ENCODE data around the gene ZNF536. TPM values are rescaled to one million over a fixed set of nuclear protein-coding genes. Genes with fewer than 3 reads are reported as not detected.

ZNF536 gene
- polyA plus RNA-seq, 1 of the 3 experiments (the other 2 are of a cell fraction) = 0.41 TPM

DNA sequence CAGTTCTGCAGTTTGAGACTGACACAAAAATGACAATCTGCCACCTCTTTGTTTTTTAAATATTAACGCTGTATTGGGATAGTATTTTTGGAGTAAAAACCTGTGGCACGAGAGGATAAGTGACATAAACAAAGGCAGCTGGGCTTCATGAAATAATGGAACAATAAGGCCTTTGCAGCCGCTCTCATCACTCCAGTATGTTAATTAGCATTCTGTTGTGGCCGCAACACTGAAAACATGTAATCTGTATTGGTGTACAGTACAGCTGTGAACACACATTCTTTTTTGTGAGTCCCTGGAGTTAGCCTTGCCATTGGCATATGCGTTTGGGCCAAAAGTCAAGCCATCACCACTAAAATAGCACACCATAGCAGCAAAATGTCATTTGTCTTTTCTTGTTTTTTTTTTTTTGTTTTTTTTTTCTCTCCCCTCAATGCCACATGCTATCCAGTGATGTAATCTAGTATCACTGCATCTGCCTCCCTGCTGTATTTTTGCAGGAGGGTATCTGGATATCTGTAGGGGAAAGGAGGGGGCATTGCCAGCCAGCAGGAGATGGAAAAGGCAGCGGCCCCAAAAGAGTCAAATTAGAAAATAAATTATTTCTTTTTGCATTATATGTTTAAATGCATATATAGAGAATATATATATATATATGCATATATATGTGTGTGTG lies 885 bp upstream of the ZNF536 start:
- Histone ChIP-seq H3K9me2 (no peaks in the 10 kb centered on the region), H3K4me3 (ENCODE audit: low read depth in 2 of 2, low read length in 1 of 2) (no peak overlapping the region), H3K79me2 (ENCODE audit: insufficient read depth) (no peaks in the 10 kb centered on the region), H4K20me1 (ENCODE audit: insufficient read depth) (no peaks in the 10 kb centered on the region), H3K27ac (ENCODE audit: low read depth in 2 of 2, low read length in 1 of 2) (peak overlapping the region in 1 of 2 experiments; percentile 34; a peak in 1 of 4 replicates), H3K9me3 (no peaks in the 10 kb centered on the region), H3K4me2 (no peak overlapping the region), H3F3A (replicated peaks; ENCODE audit: insufficient read depth) (no peaks in the 10 kb centered on the region), H3K4me1 (ENCODE audit: control insufficient read depth in 1 of 2, insufficient read depth in 2 of 2, low read depth in 1 of 2, low read length in 1 of 2) (peaks cover 0 to 30% of the 10 kb centered on the region in 2 experiments; a peak in 2 of 4 replicates), H2AFZ (ENCODE audit: low read depth) (no peak overlapping the region), H3K9ac (no peak overlapping the region), H3K36me3 (replicated peaks in 1 of 2; ENCODE audit: control insufficient read depth in 1 of 2, insufficient read depth in 2 of 2, low read length in 1 of 2) (no peaks in the 10 kb centered on the region), H3K27me3 (ENCODE audit: insufficient read depth) (no peaks in the 10 kb centered on the region)
- WGBS (ENCODE audit: low lambda C conversion rate) = 31% methylated on average over 6 of the region's 6 CpGs
- TF ChIP-seq ELF1 (IDR thresholded peaks at IDR 0.05) = no peak
- TF ChIP-seq TCF12 (IDR thresholded peaks at IDR 0.05) = no peak
- peak; percentile 49; the same call in 1 of the 2 replicates for TF ChIP-seq MXI1 (IDR thresholded peaks at IDR 0.05; ENCODE audit: low read depth, low read length)
- TF ChIP-seq POLR2AphosphoS5 (IDR thresholded peaks at IDR 0.05; ENCODE audit: low read depth, low read length) = no peak
- peak; percentile 82 for TF ChIP-seq GATA2 (CRISPR knock-in tag; IDR thresholded peaks at IDR 0.05)
- TF ChIP-seq GABPA (IDR thresholded peaks at IDR 0.05; ENCODE audit: low read depth) = no peak
- no peak for TF ChIP-seq RCOR1 (IDR thresholded peaks at IDR 0.05; ENCODE audit: low read length)
- no peak for TF ChIP-seq FOXM1 (IDR thresholded peaks at IDR 0.05; ENCODE audit: low read depth)
- TF ChIP-seq, protein P1, sequence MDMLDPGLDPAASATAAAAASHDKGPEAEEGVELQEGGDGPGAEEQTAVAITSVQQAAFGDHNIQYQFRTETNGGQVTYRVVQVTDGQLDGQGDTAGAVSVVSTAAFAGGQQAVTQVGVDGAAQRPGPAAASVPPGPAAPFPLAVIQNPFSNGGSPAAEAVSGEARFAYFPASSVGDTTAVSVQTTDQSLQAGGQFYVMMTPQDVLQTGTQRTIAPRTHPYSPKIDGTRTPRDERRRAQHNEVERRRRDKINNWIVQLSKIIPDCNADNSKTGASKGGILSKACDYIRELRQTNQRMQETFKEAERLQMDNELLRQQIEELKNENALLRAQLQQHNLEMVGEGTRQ (IDR thresholded peaks at IDR 0.05; ENCODE audit: borderline replicate concordance, low read depth, low read length) = no peak
- 0 out of 4 replicates have a peak, but pooled peaks of 1 of the 2 experiments have one; percentile 18 for TF ChIP-seq EP300 (IDR thresholded peaks at IDR 0.05; ENCODE audit: borderline replicate concordance in 1 of 2, low read depth in 1 of 2, low read length in 1 of 2)
- TF ChIP-seq, protein P2, sequence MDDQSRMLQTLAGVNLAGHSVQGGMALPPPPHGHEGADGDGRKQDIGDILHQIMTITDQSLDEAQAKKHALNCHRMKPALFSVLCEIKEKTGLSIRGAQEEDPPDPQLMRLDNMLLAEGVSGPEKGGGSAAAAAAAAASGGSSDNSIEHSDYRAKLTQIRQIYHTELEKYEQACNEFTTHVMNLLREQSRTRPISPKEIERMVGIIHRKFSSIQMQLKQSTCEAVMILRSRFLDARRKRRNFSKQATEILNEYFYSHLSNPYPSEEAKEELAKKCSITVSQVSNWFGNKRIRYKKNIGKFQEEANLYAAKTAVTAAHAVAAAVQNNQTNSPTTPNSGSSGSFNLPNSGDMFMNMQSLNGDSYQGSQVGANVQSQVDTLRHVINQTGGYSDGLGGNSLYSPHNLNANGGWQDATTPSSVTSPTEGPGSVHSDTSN (IDR thresholded peaks at IDR 0.05) = no peak
- CTCF ChIA-PET = interaction anchor here (0.6 to 1.1 kb wide), 2 partner anchors 325 to 504 kb away, joined by 3 read pairs; no protein-coding TSS in a partner anchor
- DNase-seq = peak; percentile 76
- POLR2A ChIA-PET = no interaction called here

DNA sequence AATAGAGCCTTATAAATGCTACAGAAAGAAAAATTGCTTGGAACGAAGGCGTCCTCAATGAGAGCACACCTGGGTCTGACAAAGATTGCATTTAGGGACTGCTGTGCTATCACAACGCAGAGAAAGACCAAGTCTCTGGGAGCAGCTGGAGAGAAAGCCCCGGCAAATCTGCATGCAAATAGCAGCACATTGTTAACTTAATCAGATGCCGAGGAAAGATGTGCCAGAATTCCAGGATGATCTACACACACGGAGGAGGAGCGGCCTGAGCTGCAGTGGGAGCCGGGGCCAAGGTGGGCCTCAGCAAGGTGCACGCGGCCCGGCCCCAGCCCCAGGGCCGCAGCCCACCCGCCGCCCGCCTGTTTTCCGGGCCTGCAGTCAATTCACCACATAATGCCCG lies 1.4 kb downstream of the ZNF536 start:
- H3F3A ChIP-seq (replicated peaks; ENCODE audit: insufficient read depth) = no peaks in the 10 kb centered on the region
- POLR2A ChIA-PET = no interaction called here
- DNase-seq = no peak
- no peak overlapping the region for H3K9ac ChIP-seq
- TF ChIP-seq, protein P2 (IDR thresholded peaks at IDR 0.05) = no peak
- TF ChIP-seq, protein P1 (IDR thresholded peaks at IDR 0.05; ENCODE audit: borderline replicate concordance, low read depth, low read length) = no peak
- TF ChIP-seq EP300 (IDR thresholded peaks at IDR 0.05; ENCODE audit: borderline replicate concordance in 1 of 2, low read depth in 1 of 2, low read length in 1 of 2) (no peak), TCF12 (IDR thresholded peaks at IDR 0.05) (no peak), NRF1 (IDR thresholded peaks at IDR 0.05; ENCODE audit: low read depth, low read length) (no peak)
- H3K4me1 ChIP-seq (ENCODE audit: control insufficient read depth in 1 of 2, insufficient read depth in 2 of 2, low read depth in 1 of 2, low read length in 1 of 2) = peaks cover 0 to 30% of the 10 kb centered on the region in 2 experiments; a peak in 2 of 4 replicates
- no peaks in the 10 kb centered on the region for H3K9me3 ChIP-seq
- H3K27me3 ChIP-seq (ENCODE audit: insufficient read depth) = no peaks in the 10 kb centered on the region
- no peaks in the 10 kb centered on the region for H3K36me3 ChIP-seq (replicated peaks in 1 of 2; ENCODE audit: control insufficient read depth in 1 of 2, insufficient read depth in 2 of 2, low read length in 1 of 2)
- H4K20me1 ChIP-seq (ENCODE audit: insufficient read depth) = no peaks in the 10 kb centered on the region
- no peak overlapping the region; a peak in 1 of 4 replicates for H3K27ac ChIP-seq (ENCODE audit: low read depth in 2 of 2, low read length in 1 of 2)
- H3K4me2 ChIP-seq = no peak overlapping the region
- no peaks in the 10 kb centered on the region for H3K79me2 ChIP-seq (ENCODE audit: insufficient read depth)
- CTCF ChIA-PET = interaction anchor here (0.8 to 1.1 kb wide), 3 partner anchors 21 to 293 kb away, joined by 3 read pairs; no protein-coding TSS in a partner anchor
- H2AFZ ChIP-seq (ENCODE audit: low read depth) = no peak overlapping the region
- no peaks in the 10 kb centered on the region for H3K9me2 ChIP-seq
- no peak overlapping the region for H3K4me3 ChIP-seq (ENCODE audit: low read depth in 2 of 2, low read length in 1 of 2)
- WGBS (ENCODE audit: low lambda C conversion rate) = 60% methylated on average over 14 of the region's 17 CpGs
